ENCODE measurements around the gene CARD10. TPM values are rescaled to one million over a fixed set of nuclear protein-coding genes. Genes with fewer than 3 reads are reported as not detected.
A peak's percentile ranks its signal among the peaks of the same experiment; 100 is the strongest.

Gene CARD10
- total and polyA plus RNA-seq, 2 of the 8 experiments (the other 6 are each of a cell fraction or from before 2014, with no cell fraction given) = 13.5 to 14.4 TPM

DNA sequence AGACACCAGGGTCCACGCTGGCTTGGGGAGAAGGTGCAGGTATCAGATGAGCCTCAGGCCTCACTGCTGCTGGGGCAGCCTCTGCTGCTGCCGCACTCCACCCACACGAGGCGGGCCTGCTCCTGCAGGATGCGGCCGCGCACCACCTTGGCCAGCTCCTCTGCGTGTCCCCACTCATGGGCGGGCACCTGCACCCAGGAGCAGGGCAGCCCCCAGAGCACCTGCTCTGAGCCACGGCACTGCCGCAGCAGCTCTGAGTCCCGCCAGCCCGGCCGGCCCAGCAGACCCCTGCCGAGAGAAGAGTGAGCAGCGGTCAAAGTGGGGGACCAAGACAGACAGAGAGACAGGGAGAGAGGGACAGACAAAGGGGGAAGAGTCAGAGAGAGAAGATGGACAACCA is 28.1 kb downstream of the CARD10 start:
- DNase-seq (ENCODE audit: low read depth in 1 of 2, low spot score in 2 of 2) (no peak), FAIRE-seq (no peak)
- no peak overlapping the region for H3K4ac ChIP-seq (replicated peaks; ENCODE audit: insufficient read length, low read depth, low read length)
- no peak for TF ChIP-seq SP4 (IDR thresholded peaks at IDR 0.05; ENCODE audit: low read length)
- TF ChIP-seq CBX5 (IDR thresholded peaks at IDR 0.05; ENCODE audit: low read depth, low read length) = no peak
- TF ChIP-seq POU5F1 (IDR thresholded peaks at IDR 0.05; ENCODE audit: low read depth, low read length) = no peak
- no peak for TF ChIP-seq GABPA (IDR thresholded peaks at IDR 0.05; ENCODE audit: borderline replicate concordance, insufficient read depth, low read length)
- TF ChIP-seq CHD2 (IDR thresholded peaks at IDR 0.05; ENCODE audit: low read length) = no peak
- no peak for TF ChIP-seq KDM5A (IDR thresholded peaks at IDR 0.05; ENCODE audit: low read length)
- TF ChIP-seq KDM4A (IDR thresholded peaks at IDR 0.05; ENCODE audit: low read depth, low read length, severe bottlenecking) = no peak
- no peak for TF ChIP-seq RBBP5 (IDR thresholded peaks at IDR 0.05; ENCODE audit: borderline replicate concordance, low read depth, low read length)
- TF ChIP-seq GTF2F1 (IDR thresholded peaks at IDR 0.05; ENCODE audit: borderline replicate concordance, low read depth, low read length) = no peak
- TF ChIP-seq PHF8 (conservative IDR thresholded peaks at IDR 0.05; ENCODE audit: low read depth, low read length) = no peak
- no peak for TF ChIP-seq CHD1 (IDR thresholded peaks at IDR 0.05; ENCODE audit: low read depth, low read length)
- no peak for TF ChIP-seq FOSL1 (IDR thresholded peaks at IDR 0.05; ENCODE audit: insufficient read depth, low read depth, low read length)
- TF ChIP-seq TBP (IDR thresholded peaks at IDR 0.05; ENCODE audit: low read depth, low read length) = no peak
- no peak for TF ChIP-seq BCL11A (IDR thresholded peaks at IDR 0.05; ENCODE audit: low read depth in 2 of 2, low read length in 2 of 2)
- TF ChIP-seq SUZ12 (IDR thresholded peaks at IDR 0.05; ENCODE audit: low read length) = no peak

More for the DNA sequence above, 28.1 kb downstream of the CARD10 start:
- no peaks in the 10 kb centered on the region for H3K79me2 ChIP-seq (ENCODE audit: control insufficient read depth in 1 of 2, insufficient read depth in 2 of 2, low read length in 2 of 2)
- WGBS, 2 experiments (ENCODE audit: extremely low coverage in 1 of 2, insufficient coverage in 1 of 2, insufficient read length in 1 of 2, insufficient replicate concordance in 2 of 2, low coverage in 1 of 2, low lambda C conversion rate in 2 of 2, missing lambda C conversion rate in 1 of 2) = 80% methylated on average over 16 of the region's 16 CpGs; no CpG with 5 or more reads in 1 of the 2 experiments
- H2BK120ac ChIP-seq (replicated peaks; ENCODE audit: low read depth, low read length) = no peak overlapping the region
- no peak overlapping the region for H4K91ac ChIP-seq (replicated peaks; ENCODE audit: insufficient read length, low read length)
- H3K23ac ChIP-seq (ENCODE audit: insufficient read length) = no peak overlapping the region
- H3K27me3 ChIP-seq (replicated peaks in 1 of 4; ENCODE audit: control insufficient read depth in 3 of 4, extremely low read depth in 1 of 4, insufficient read depth in 3 of 4, low read length in 3 of 4) = no peaks in the 10 kb centered on the region
- H3K27ac ChIP-seq (ENCODE audit: low read depth, low read length) = no peak overlapping the region
- peak overlapping the region; percentile 24; the same call in 1 of the 2 replicates for H2AK5ac ChIP-seq (ENCODE audit: low read depth, low read length)
- H4K8ac ChIP-seq (ENCODE audit: extremely low read depth, insufficient read depth, low read length) = no peak overlapping the region; the same call in 1 of the 2 replicates
- H3K56ac ChIP-seq (replicated peaks; ENCODE audit: insufficient read length, low read depth, low read length) = no peak overlapping the region
- no peaks in the 10 kb centered on the region for H3K79me1 ChIP-seq (ENCODE audit: low read depth, low read length)
- CTCF ChIA-PET (ENCODE audit: partially characterized antibody) = interaction anchor here (0.6 to 21.5 kb wide), 7 partner anchors 8 to 916 kb away, joined by 3 to 312 read pairs (median 4); no protein-coding TSS in a partner anchor
- no peaks in the 10 kb centered on the region for H3K36me3 ChIP-seq (ENCODE audit: control insufficient read depth in 2 of 4, insufficient read depth in 4 of 4, low read length in 3 of 4)
- no peaks in the 10 kb centered on the region for H3K23me2 ChIP-seq (ENCODE audit: low read depth, low read length)
- H4K5ac ChIP-seq (ENCODE audit: insufficient read length, low read depth, low read length) = no peak overlapping the region
- no peak overlapping the region for H2BK15ac ChIP-seq (ENCODE audit: low read length)
- no peak overlapping the region for H3K18ac ChIP-seq (ENCODE audit: extremely low read depth, low read length)
- no peak overlapping the region for H3K14ac ChIP-seq (ENCODE audit: insufficient read length)
- H3K9ac ChIP-seq (replicated peaks in 1 of 4; ENCODE audit: extremely low read depth in 1 of 4, low read depth in 3 of 4, low read length in 3 of 4) = no peak overlapping the region
- H2AFZ ChIP-seq (ENCODE audit: low read length) = no peak overlapping the region
- H3K4me3 ChIP-seq (ENCODE audit: extremely low read depth in 1 of 4, insufficient read depth in 2 of 4, low read depth in 3 of 4, low read length in 4 of 4) = no peak overlapping the region
- no peak overlapping the region for H2BK12ac ChIP-seq (ENCODE audit: low read depth, low read length)
- no peak overlapping the region for H2BK20ac ChIP-seq (ENCODE audit: low read length)
- no peaks in the 10 kb centered on the region for H3K9me3 ChIP-seq (ENCODE audit: insufficient read depth in 2 of 2, low read depth in 1 of 2, low read length in 1 of 2)
- POLR2A ChIA-PET (ENCODE audit: partially characterized antibody) = interaction anchor here (0.5 kb wide), 1 partner anchor 816 kb away, joined by 3 read pairs; no protein-coding TSS in a partner anchor
- peak overlapping the region; percentile 44; the same call in 1 of the 2 replicates for H2BK5ac ChIP-seq (ENCODE audit: low read depth, low read length)
- H3K4me2 ChIP-seq (ENCODE audit: insufficient read depth in 1 of 2, low read depth in 2 of 2, low read length in 2 of 2) = no peak overlapping the region
- no peaks in the 10 kb centered on the region for H4K20me1 ChIP-seq (replicated peaks in 1 of 2; ENCODE audit: control insufficient read depth in 1 of 2, insufficient read depth in 2 of 2, low read length in 2 of 2)
- H3K4me1 ChIP-seq (replicated peaks in 1 of 4; ENCODE audit: control insufficient read depth in 3 of 4, insufficient read depth in 4 of 4, low read length in 3 of 4) = peaks cover 0 to 24% (median 16%) of the 10 kb centered on the region in 4 experiments; a peak in 6 of 7 replicates
